Caco-2 (cell line): ENCODE measurements around the gene TM9SF3. TPM values are rescaled to one million over a fixed set of nuclear protein-coding genes. Genes with fewer than 3 reads are reported as not detected.

Source experiments
- BruUV-seq: library from RNA; stranded (reverse); fragments of 400-500 nt; replicated peaks from 2 replicates; lab custom pipeline; 2021; lab: Mats Ljungman, UMichigan
- CTCF ChIA-PET: fragments of 300-600 bp; sonication (Branson Sonifier 250); formaldehyde crosslinking; loops from one replicate; lab custom pipeline; 2022; ENCODE audit warnings: antibody characterized with exemption; lab: Charles Lee
- POLR2A ChIA-PET: fragments of 300-600 bp; sonication (Branson Sonifier 250); formaldehyde crosslinking; loops from one replicate; lab custom pipeline; 2022; ENCODE audit warnings: antibody characterized with exemption; lab: Charles Lee
- DNase-seq, 2 experiments: peaks; one replicate each; pipeline versions ENCODE4 v3.0.0 to v3.0.0-alpha.2; 2020 to 2022
- H3K27me3 ChIP-seq: replicated peaks from 2 replicates; pipeline ENCODE4 v1.6.0; 2011; ENCODE audit warnings: low read length; ENCODE audit not compliant: control insufficient read depth, insufficient read depth
- H3K36me3 ChIP-seq: 2 replicates; pipeline ENCODE4 v1.5.1; 2011; ENCODE audit warnings: low read length; ENCODE audit not compliant: control insufficient read depth, insufficient read depth
- H3K4me1 ChIP-seq: fragments of 250-450 bp; sonication (Bioruptor Pico); 2 replicates; pipeline ENCODE4 v1.5.1; 2020; ENCODE audit warnings: mild to moderate bottlenecking
- H3K4me3 ChIP-seq: 2 replicates; pipeline ENCODE4 v1.5.1; 2011; ENCODE audit warnings: low read depth, mild to moderate bottlenecking, control low read depth, low read length
- H3K9me3 ChIP-seq: fragments of 250-450 bp; sonication (Bioruptor Pico); 2 replicates; pipeline ENCODE4 v1.5.1; 2020; ENCODE audit warnings: mild to moderate bottlenecking, moderate library complexity
- H3K27ac Mint-ChIP-seq: one replicate; pipeline ENCODE4 v1.8.0; 2022; ENCODE audit warnings: mixed read lengths; ENCODE audit not compliant: unreplicated experiment
- H3K27me3 Mint-ChIP-seq: one replicate; pipeline ENCODE4 v1.8.0; 2022; ENCODE audit warnings: mixed read lengths; ENCODE audit not compliant: insufficient read depth, unreplicated experiment
- H3K36me3 Mint-ChIP-seq: one replicate; pipeline ENCODE4 v1.8.0; 2022; ENCODE audit warnings: mild to moderate bottlenecking, mixed read lengths; ENCODE audit not compliant: insufficient read depth, unreplicated experiment
- H3K4me1 Mint-ChIP-seq: one replicate; pipeline ENCODE4 v1.8.0; 2022; ENCODE audit warnings: low read depth, mixed read lengths; ENCODE audit not compliant: unreplicated experiment
- H3K4me3 Mint-ChIP-seq: one replicate; pipeline ENCODE4 v1.8.0; 2022; ENCODE audit warnings: mild to moderate bottlenecking, moderate library complexity, mixed read lengths; ENCODE audit not compliant: unreplicated experiment
- H3K9me3 Mint-ChIP-seq: one replicate; pipeline ENCODE4 v1.8.0; 2022; ENCODE audit warnings: mixed read lengths; ENCODE audit not compliant: unreplicated experiment
- intact Hi-C: fragments of 100-400 bp; cut with micrococcal nuclease; formaldehyde crosslinking; loops from one replicate; pipeline ENCODE4 v1.10.0; 2022; ENCODE audit not compliant: unreplicated experiment
- total RNA-seq: library from RNA; stranded (reverse); gene quantifications from 2 replicates; pipeline ENCODE4 v1.2.3, GENCODE V29; 2022
- TF ChIP-seq, protein P1 (sequence below), 2 experiments: fragments of 200-600 bp in 1 of 2; IDR thresholded peaks; 1 replicate in 1 of 2; 2 replicates in 1 of 2; pipeline versions ENCODE4 v1.5.1 to v1.8.0; 2011 to 2022; ENCODE audit warnings: antibody characterized with exemption in 1 of 2, control low read depth in 1 of 2, inconsistent platforms in 1 of 2, low read depth in 1 of 2, low read length in 1 of 2, mild to moderate bottlenecking in 1 of 2, moderate library complexity in 1 of 2; ENCODE audit not compliant: insufficient read depth in 1 of 2, severe bottlenecking in 1 of 2, unreplicated experiment in 1 of 2

The TM9SF3 gene
- total RNA-seq, 1 experiment from 2014 or later: 176 TPM

DNA sequence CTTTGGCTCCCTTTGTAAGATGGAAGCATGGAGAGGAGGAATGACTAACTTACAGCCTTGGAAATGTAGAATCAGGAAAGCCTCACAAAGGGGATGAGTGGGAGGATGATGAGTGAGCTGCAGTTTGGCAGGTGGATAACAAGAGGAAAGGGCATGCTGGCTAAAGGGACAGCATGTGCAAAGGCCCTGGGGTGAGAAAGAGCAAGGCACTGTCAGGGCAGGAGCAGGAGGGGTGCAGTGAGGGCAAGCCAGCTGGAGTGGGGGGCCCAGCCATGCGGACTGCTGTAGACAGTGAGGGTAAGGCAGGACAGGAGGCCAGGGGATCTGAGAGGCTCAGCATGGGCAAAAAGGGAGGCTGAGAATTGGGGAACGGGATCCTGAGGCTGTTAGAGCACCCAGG lies 93.6 kb downstream of the TM9SF3 start:
- DNase-seq: no peak
- Mint-ChIP-seq H3K4me3 (no peak overlapping the region), H3K9me3 (no peaks in the 10 kb centered on the region), H3K27me3 (peaks cover 13% of the 10 kb centered on the region), H3K4me1 (no peaks in the 10 kb centered on the region), H3K36me3 (no peaks in the 10 kb centered on the region), H3K27ac (no peak overlapping the region)
- no peaks in the 10 kb centered on the region for H3K36me3 ChIP-seq
- CTCF ChIA-PET: no interaction called here
- no peaks in the 10 kb centered on the region for H3K27me3 ChIP-seq
- TF ChIP-seq, protein P1, sequence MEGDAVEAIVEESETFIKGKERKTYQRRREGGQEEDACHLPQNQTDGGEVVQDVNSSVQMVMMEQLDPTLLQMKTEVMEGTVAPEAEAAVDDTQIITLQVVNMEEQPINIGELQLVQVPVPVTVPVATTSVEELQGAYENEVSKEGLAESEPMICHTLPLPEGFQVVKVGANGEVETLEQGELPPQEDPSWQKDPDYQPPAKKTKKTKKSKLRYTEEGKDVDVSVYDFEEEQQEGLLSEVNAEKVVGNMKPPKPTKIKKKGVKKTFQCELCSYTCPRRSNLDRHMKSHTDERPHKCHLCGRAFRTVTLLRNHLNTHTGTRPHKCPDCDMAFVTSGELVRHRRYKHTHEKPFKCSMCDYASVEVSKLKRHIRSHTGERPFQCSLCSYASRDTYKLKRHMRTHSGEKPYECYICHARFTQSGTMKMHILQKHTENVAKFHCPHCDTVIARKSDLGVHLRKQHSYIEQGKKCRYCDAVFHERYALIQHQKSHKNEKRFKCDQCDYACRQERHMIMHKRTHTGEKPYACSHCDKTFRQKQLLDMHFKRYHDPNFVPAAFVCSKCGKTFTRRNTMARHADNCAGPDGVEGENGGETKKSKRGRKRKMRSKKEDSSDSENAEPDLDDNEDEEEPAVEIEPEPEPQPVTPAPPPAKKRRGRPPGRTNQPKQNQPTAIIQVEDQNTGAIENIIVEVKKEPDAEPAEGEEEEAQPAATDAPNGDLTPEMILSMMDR (IDR thresholded peaks at IDR 0.05; ENCODE audit: insufficient read depth in 1 of 2, low read depth in 1 of 2, low read length in 1 of 2, severe bottlenecking in 1 of 2, unreplicated experiment in 1 of 2): no peak
- H3K4me1 ChIP-seq: no peaks in the 10 kb centered on the region
- POLR2A ChIA-PET: no interaction called here
- BruUV-seq: no TSS peak
- H3K9me3 ChIP-seq: no peaks in the 10 kb centered on the region
- intact Hi-C loops: no loop called here
- H3K4me3 ChIP-seq: no peak overlapping the region

DNA sequence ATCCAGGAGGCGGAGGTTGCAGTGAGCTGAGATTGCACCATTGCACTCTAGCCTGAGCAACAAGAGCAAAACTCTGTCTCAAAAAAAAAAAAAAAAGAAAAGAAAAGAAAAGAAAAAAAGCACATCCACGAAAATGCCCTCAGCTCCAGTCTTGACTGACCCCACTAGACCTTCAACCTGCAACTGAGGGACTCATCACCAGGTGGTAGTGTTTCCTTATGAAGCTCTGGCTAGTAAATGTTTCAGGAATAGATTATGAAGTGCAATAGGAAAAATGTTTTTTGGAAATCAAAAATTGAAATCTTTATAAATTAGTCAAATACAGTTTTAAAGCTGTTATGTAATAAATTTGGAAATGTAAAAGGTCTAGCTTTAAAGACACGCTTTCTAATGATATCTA lies 95.5 kb downstream of the TM9SF3 start:
- ChIA-PET POLR2A (no interaction called here), CTCF (interaction anchor here (0.6 to 2.1 kb wide), 6 partner anchors 20 to 611 kb away, joined by 3 to 13 read pairs (median 4); partner anchors contain the start of gene TLL2)
- intact Hi-C loops: loop anchor here (1.0 kb wide), 1 partner anchor 20 kb away; no protein-coding TSS in a partner anchor
- peak in 1 of 2 experiments; percentile 35 for DNase-seq
- H3K4me3 ChIP-seq: no peak overlapping the region
- H3K4me1 ChIP-seq: no peaks in the 10 kb centered on the region
- H3K27me3 Mint-ChIP-seq: peaks cover 8% of the 10 kb centered on the region
- H3K9me3 Mint-ChIP-seq: no peaks in the 10 kb centered on the region
- BruUV-seq: no TSS peak
- no peak overlapping the region for H3K4me3 Mint-ChIP-seq
- no peaks in the 10 kb centered on the region for H3K27me3 ChIP-seq
- TF ChIP-seq, protein P1 (IDR thresholded peaks at IDR 0.05; ENCODE audit: insufficient read depth in 1 of 2, low read depth in 1 of 2, low read length in 1 of 2, severe bottlenecking in 1 of 2, unreplicated experiment in 1 of 2): peak; percentile 38 to 59
- no peak overlapping the region for H3K27ac Mint-ChIP-seq
- no peaks in the 10 kb centered on the region for H3K9me3 ChIP-seq
- no peaks in the 10 kb centered on the region for H3K4me1 Mint-ChIP-seq
- H3K36me3 ChIP-seq: no peaks in the 10 kb centered on the region
- no peaks in the 10 kb centered on the region for H3K36me3 Mint-ChIP-seq

DNA sequence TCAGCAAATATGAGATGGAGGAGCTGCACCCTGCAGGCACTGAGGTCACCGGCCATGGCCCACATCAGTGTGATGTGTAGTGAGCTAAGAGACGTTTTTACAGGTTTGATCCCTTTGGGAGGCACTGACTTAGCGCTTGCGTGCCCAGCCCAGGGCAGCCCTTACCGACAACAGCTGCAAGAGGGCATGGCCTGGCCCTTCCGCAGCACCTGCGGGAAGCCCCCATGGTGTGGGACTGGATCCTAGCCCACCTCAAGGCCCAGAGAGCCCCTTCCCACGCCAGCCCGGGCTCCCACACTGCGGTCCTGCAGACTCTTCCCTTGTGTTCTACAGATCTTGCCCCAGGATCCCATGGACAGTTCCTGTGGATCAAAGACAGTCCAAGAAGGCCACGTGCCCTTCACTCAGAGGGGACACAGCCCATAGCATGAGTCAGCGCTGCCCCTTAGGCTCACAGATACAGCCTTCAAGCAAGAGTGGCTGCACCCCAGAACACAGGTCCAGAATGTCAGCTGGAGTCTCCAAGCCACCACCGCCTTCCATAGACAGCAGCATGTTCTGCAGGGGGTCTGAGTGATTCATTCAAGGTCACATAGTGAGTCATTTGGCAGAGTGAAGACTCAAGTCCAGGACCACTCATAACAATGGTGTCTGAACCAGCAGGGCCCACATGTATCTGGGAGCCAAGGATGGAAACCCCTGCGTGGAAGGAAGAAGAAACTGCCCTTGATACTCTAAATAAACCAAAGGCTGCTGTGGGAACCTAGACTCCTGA lies 98.5 kb downstream of the TM9SF3 start:
- peaks cover 15% of the 10 kb centered on the region for H3K27me3 Mint-ChIP-seq
- ChIA-PET POLR2A (no interaction called here), CTCF (no interaction called here)
- TF ChIP-seq, protein P1 (IDR thresholded peaks at IDR 0.05; ENCODE audit: insufficient read depth in 1 of 2, low read depth in 1 of 2, low read length in 1 of 2, severe bottlenecking in 1 of 2, unreplicated experiment in 1 of 2): no peak
- DNase-seq: no peak
- H3K4me3 Mint-ChIP-seq: no peak overlapping the region
- no peaks in the 10 kb centered on the region for H3K4me1 ChIP-seq
- H3K27me3 ChIP-seq: no peaks in the 10 kb centered on the region
- no peak overlapping the region for H3K27ac Mint-ChIP-seq
- no peaks in the 10 kb centered on the region for H3K9me3 ChIP-seq
- no peak overlapping the region for H3K4me3 ChIP-seq
- no TSS peak for BruUV-seq
- no peaks in the 10 kb centered on the region for H3K36me3 Mint-ChIP-seq
- no peaks in the 10 kb centered on the region for H3K4me1 Mint-ChIP-seq
- no peaks in the 10 kb centered on the region for H3K9me3 Mint-ChIP-seq
- intact Hi-C loops: no loop called here
- no peaks in the 10 kb centered on the region for H3K36me3 ChIP-seq
